ENCODE results near the gene RAPGEF1.

RAPGEF1 gene

GRCh38 chr9:131618071-131618479, 121.8 kb downstream of the RAPGEF1 start:
- no peak for DNase-seq

GRCh38 chr9:131617611-131618010, 122.3 kb downstream of the RAPGEF1 start:
- no peak for DNase-seq

- DNase-seq, result no peak
Observed at GRCh38 chr9:131616983-131617604, 122.8 kb downstream of the RAPGEF1 start.

- DNase-seq, result no peak
Observed at GRCh38 chr9:131614340-131614915, 125.4 kb downstream of the RAPGEF1 start.

GRCh38 chr9:131613921-131614320, 126.0 kb downstream of the RAPGEF1 start:
- no peak for DNase-seq

GRCh38 chr9:131612851-131613250, 127.0 kb downstream of the RAPGEF1 start:
- no peak for DNase-seq

- no peak for DNase-seq
Observed at GRCh38 chr9:131611586-131612315, 128.1 kb downstream of the RAPGEF1 start.

GRCh38 chr9:131610231-131610761, 129.6 kb downstream of the RAPGEF1 start:
- no peak for DNase-seq

- no peak for DNase-seq
Observed at GRCh38 chr9:131609099-131609830, 130.6 kb downstream of the RAPGEF1 start.

GRCh38 chr9:131608493-131609037, 131.3 kb downstream of the RAPGEF1 start:
- DNase-seq, result no peak

- DNase-seq, result no peak
Observed at GRCh38 chr9:131607591-131607990, 132.3 kb downstream of the RAPGEF1 start.

- no peak for DNase-seq
Observed at GRCh38 chr9:131606896-131607567, 132.8 kb downstream of the RAPGEF1 start.

GRCh38 chr9:131605770-131606590, 133.9 kb downstream of the RAPGEF1 start:
- no peak for DNase-seq

GRCh38 chr9:131603711-131604439, 136.0 kb downstream of the RAPGEF1 start:
- DNase-seq, result no peak

GRCh38 chr9:131603199-131603598, 136.7 kb downstream of the RAPGEF1 start:
- no peak for DNase-seq

- DNase-seq, result no peak
Observed at GRCh38 chr9:131601683-131602181, 138.1 kb downstream of the RAPGEF1 start.

GRCh38 chr9:131598121-131598520, 141.8 kb downstream of the RAPGEF1 start:
- DNase-seq, result no peak

GRCh38 chr9:131597246-131597645, 142.6 kb downstream of the RAPGEF1 start:
- no peak for DNase-seq

- no peak for DNase-seq
Observed at GRCh38 chr9:131596430-131596743, 143.5 kb downstream of the RAPGEF1 start.

- DNase-seq, result no peak
Observed at GRCh38 chr9:131595696-131596429, 144.0 kb downstream of the RAPGEF1 start.

Data from activated gamma-delta T cell treated with Interleukin-2 at 50 U/mL for 16 hours (primary cell).